A549 (cell line): ENCODE results near the gene PTTG2. TPM values are rescaled to one million over a fixed set of nuclear protein-coding genes. Genes with fewer than 3 reads are reported as not detected.
A peak's percentile ranks its signal among the peaks of the same experiment; 100 is the strongest.

ENCODE experiments used
- ATAC-seq, 2 experiments: fragments of 200-7000 bp in 1 of 2; fragments of >200 bp in 1 of 2; cut with Nextera tagmentation in 1 of 2; cut with Tn5 transposase in 1 of 2; 3 replicates each; pipeline versions ENCODE4 v1.8.0 to v1.9.1; 2018 to 2020; ENCODE audit warnings: mild to moderate bottlenecking in 1 of 2, moderate library complexity in 1 of 2
- CTCF ChIA-PET: fragments of 300-600 bp; sonication (Branson Sonifier 250); formaldehyde crosslinking; extraction: SDS; loops from one replicate; lab custom pipeline; 2021; ENCODE audit warnings: antibody characterized with exemption, inconsistent platforms; lab: Yijun Ruan, JAX
- POLR2A ChIA-PET: fragments of 350-600 bp; formaldehyde crosslinking; extraction: SDS; loops from one replicate; lab custom pipeline; 2021; ENCODE audit warnings: antibody characterized with exemption, inconsistent platforms; lab: Yijun Ruan, JAX
- DNase-seq, 2 experiments: peaks; one replicate each; pipeline versions ENCODE4 v3.0.0 to v3.0.0-alpha.2; 2011 to 2016; ENCODE audit warnings: low read depth in 1 of 2, low spot score in 1 of 2
- FAIRE-seq: peaks from 2 replicates; lab custom pipeline; 2011; peaks lifted over from hg19 to GRCh38; lab: Jason Lieb, UNC
- H3K27ac ChIP-seq, 2 experiments: fragments of >200 bp; sonication (Bioruptor Twin); formaldehyde crosslinking; 3 replicates each; pipeline ENCODE4 v1.5.1; 2016 to 2017
- H3K4me1 ChIP-seq: fragments of >200 bp; sonication (Bioruptor Twin); formaldehyde crosslinking; 3 replicates; pipeline ENCODE4 v1.6.1; 2016
- H3K4me2 ChIP-seq: fragments of >200 bp; sonication (Bioruptor Twin); formaldehyde crosslinking; 3 replicates; pipeline ENCODE4 v1.6.1; 2016
- H3K4me3 ChIP-seq: fragments of >200 bp; sonication (Bioruptor Twin); formaldehyde crosslinking; 3 replicates; pipeline ENCODE4 v1.5.1; 2016
- H3K9me3 ChIP-seq: fragments of >200 bp; sonication (Bioruptor Twin); formaldehyde crosslinking; 3 replicates; pipeline ENCODE4 v1.6.1; 2016
- ATOH8 ChIP-seq: fragments of 250-450 bp; sonication (Bioruptor Pico); IDR thresholded peaks from 2 replicates; pipeline ENCODE4 v1.5.0; 2020; ENCODE audit warnings: low read depth, mild to moderate bottlenecking, moderate library complexity
- CBX8 ChIP-seq: fragments of 200-600 bp; sonication (generic); IDR thresholded peaks from 2 replicates; pipeline ENCODE4 v1.6.1; 2016
- CHD2 ChIP-seq: fragments of 150-350 bp; IDR thresholded peaks from 2 replicates; pipeline ENCODE4 v1.6.1; 2014; ENCODE audit warnings: low read length; ENCODE audit not compliant: partially characterized antibody
- EHMT2 ChIP-seq: fragments of 200-600 bp; sonication (generic); IDR thresholded peaks from 2 replicates; pipeline ENCODE4 v1.6.1; 2016; ENCODE audit warnings: antibody characterized with exemption, low read depth, mild to moderate bottlenecking, moderate library complexity
- FOSB ChIP-seq: fragments of 250-450 bp; sonication (Bioruptor Pico); IDR thresholded peaks from 2 replicates; pipeline ENCODE4 v1.5.0; 2020; ENCODE audit warnings: mild to moderate bottlenecking, moderate library complexity
- FOSL2 ChIP-seq, 2 experiments: fragments of 450-650 bp in 1 of 2; fragments of >200 bp in 1 of 2; sonication (Bioruptor Twin) in 1 of 2; formaldehyde crosslinking; IDR thresholded peaks; 2 replicates each; pipeline versions ENCODE4 v1.5.0 to v1.6.1; 2016 to 2020; ENCODE audit warnings: mild to moderate bottlenecking in 1 of 2, moderate library complexity in 1 of 2
- GATA3 ChIP-seq: IDR thresholded peaks from 2 replicates; pipeline ENCODE4 v1.6.1; 2012; ENCODE audit warnings: borderline replicate concordance
- HOXA7 ChIP-seq: fragments of 250-450 bp; sonication (Bioruptor Pico); IDR thresholded peaks from 2 replicates; pipeline ENCODE4 v1.5.0; 2020; ENCODE audit warnings: mild to moderate bottlenecking, moderate library complexity
- JUNB ChIP-seq: fragments of >200 bp; sonication (Bioruptor Twin); formaldehyde crosslinking; IDR thresholded peaks from 2 replicates; pipeline ENCODE4 v1.6.1; 2016
- KDM1A ChIP-seq: fragments of 200-600 bp; sonication (generic); IDR thresholded peaks from 2 replicates; pipeline ENCODE4 v1.6.1; 2016; ENCODE audit warnings: low read depth, mild to moderate bottlenecking
- KDM5A ChIP-seq: fragments of 200-600 bp; sonication (generic); IDR thresholded peaks from 2 replicates; pipeline ENCODE4 v1.6.1; 2016; ENCODE audit warnings: antibody characterized with exemption, mild to moderate bottlenecking
- MAFK ChIP-seq: fragments of 450-650 bp; IDR thresholded peaks from 2 replicates; pipeline ENCODE4 v1.6.1; 2014; ENCODE audit not compliant: partially characterized antibody
- MAX ChIP-seq: IDR thresholded peaks from 2 replicates; pipeline ENCODE4 v1.6.1; 2012
- MYC ChIP-seq: IDR thresholded peaks from 2 replicates; pipeline ENCODE4 v1.6.1; 2012; ENCODE audit warnings: mild to moderate bottlenecking, inconsistent platforms, low read length, improper control_type of control experiment, borderline replicate concordance
- NFE2L2 ChIP-seq: fragments of 150-350 bp; conservative IDR thresholded peaks from 2 replicates; pipeline ENCODE4 v1.6.1; 2014; ENCODE audit warnings: low read length
- RARB ChIP-seq: fragments of 250-450 bp; sonication (Bioruptor Pico); IDR thresholded peaks from 2 replicates; pipeline ENCODE4 v1.8.0; 2021; ENCODE audit warnings: mild to moderate bottlenecking, moderate library complexity
- RCOR1 ChIP-seq: fragments of 150-350 bp; IDR thresholded peaks from 2 replicates; pipeline ENCODE4 v1.6.1; 2014; ENCODE audit warnings: antibody characterized with exemption, low read length, low read depth
- RFX5 ChIP-seq: fragments of 450-650 bp; IDR thresholded peaks from 2 replicates; pipeline ENCODE4 v1.7.1; 2014; ENCODE audit warnings: antibody characterized with exemption, mild to moderate bottlenecking, moderate library complexity
- SREBF2 ChIP-seq: fragments of 450-650 bp; IDR thresholded peaks from 2 replicates; pipeline ENCODE4 v1.6.1; 2014; ENCODE audit warnings: mild to moderate bottlenecking, moderate library complexity
- TFCP2L1 ChIP-seq: fragments of 250-450 bp; sonication (Bioruptor Pico); IDR thresholded peaks from 2 replicates; pipeline ENCODE4 v1.5.0; 2021; ENCODE audit warnings: mild to moderate bottlenecking
- TP53 ChIP-seq: fragments of 250-450 bp; sonication (Bioruptor Pico); IDR thresholded peaks from 2 replicates; pipeline ENCODE4 v1.5.0; 2021; ENCODE audit warnings: mild to moderate bottlenecking, moderate library complexity
- ZC3H11A ChIP-seq: fragments of 450-650 bp; IDR thresholded peaks from 2 replicates; pipeline ENCODE4 v1.6.1; 2014; ENCODE audit warnings: antibody characterized with exemption, mild to moderate bottlenecking
- ZNF302 ChIP-seq: fragments of 250-450 bp; sonication (Bioruptor Pico); IDR thresholded peaks from 2 replicates; pipeline ENCODE4 v1.9.0; 2021; ENCODE audit warnings: inconsistent platforms, mild to moderate bottlenecking, moderate library complexity
- WGBS: methylation state at CpG from one replicate; pipeline ENCODE4 v1.1.6; 2017; ENCODE audit errors: missing lambda C conversion rate; 5-methylcytosine and 5-hydroxymethylcytosine counted together
- polyA plus RNA-seq, 4 experiments: library from polyadenylated mRNA; depleted of rRNA in 3 of 4; stranded (reverse); fragments of >200 nt; fragmentation: RNase III in 1 of 4; extraction: RNeasy Plus Mini Kit Qiagen cat#74134 plus additional on column Dnase treatment in 1 of 4; gene quantifications; 2 replicates in 3 of 4; 3 replicates in 1 of 4; pipeline ENCODE4 v1.2.3, GENCODE V29; 2011 to 2017
- TF ChIP-seq, protein P1 (sequence below): fragments of 200-600 bp; sonication (generic); IDR thresholded peaks from 2 replicates; pipeline ENCODE4 v1.6.1; 2016; ENCODE audit warnings: antibody characterized with exemption, mild to moderate bottlenecking, moderate library complexity

Gene PTTG2
- polyA plus RNA-seq, 2 of the 4 experiments (the other 2 are of a cell fraction): not detected

GRCh38 chr4:37981844-37982720 is 21.9 kb downstream of the PTTG2 start:
- Histone ChIP-seq H3K4me2 (peak overlapping the region; percentile 25; the same call in 1 of the 3 replicates), H3K9me3 (no peaks in the 10 kb centered on the region), H3K4me3 (no peak overlapping the region), H3K27ac (no peak overlapping the region), H3K4me1 (peaks cover 10% of the 10 kb centered on the region; the same call in 2 of the 3 replicates)
- 53% methylated on average over 7 of the region's 7 CpGs for WGBS
- CTCF ChIA-PET: no interaction called here
- POLR2A ChIA-PET: no interaction called here
- TF ChIP-seq ZNF302 (CRISPR knock-in tag): no peak
- no peak for TF ChIP-seq ATOH8 (CRISPR knock-in tag)
- TF ChIP-seq HOXA7 (CRISPR knock-in tag): no peak
- TF ChIP-seq, protein P1, sequence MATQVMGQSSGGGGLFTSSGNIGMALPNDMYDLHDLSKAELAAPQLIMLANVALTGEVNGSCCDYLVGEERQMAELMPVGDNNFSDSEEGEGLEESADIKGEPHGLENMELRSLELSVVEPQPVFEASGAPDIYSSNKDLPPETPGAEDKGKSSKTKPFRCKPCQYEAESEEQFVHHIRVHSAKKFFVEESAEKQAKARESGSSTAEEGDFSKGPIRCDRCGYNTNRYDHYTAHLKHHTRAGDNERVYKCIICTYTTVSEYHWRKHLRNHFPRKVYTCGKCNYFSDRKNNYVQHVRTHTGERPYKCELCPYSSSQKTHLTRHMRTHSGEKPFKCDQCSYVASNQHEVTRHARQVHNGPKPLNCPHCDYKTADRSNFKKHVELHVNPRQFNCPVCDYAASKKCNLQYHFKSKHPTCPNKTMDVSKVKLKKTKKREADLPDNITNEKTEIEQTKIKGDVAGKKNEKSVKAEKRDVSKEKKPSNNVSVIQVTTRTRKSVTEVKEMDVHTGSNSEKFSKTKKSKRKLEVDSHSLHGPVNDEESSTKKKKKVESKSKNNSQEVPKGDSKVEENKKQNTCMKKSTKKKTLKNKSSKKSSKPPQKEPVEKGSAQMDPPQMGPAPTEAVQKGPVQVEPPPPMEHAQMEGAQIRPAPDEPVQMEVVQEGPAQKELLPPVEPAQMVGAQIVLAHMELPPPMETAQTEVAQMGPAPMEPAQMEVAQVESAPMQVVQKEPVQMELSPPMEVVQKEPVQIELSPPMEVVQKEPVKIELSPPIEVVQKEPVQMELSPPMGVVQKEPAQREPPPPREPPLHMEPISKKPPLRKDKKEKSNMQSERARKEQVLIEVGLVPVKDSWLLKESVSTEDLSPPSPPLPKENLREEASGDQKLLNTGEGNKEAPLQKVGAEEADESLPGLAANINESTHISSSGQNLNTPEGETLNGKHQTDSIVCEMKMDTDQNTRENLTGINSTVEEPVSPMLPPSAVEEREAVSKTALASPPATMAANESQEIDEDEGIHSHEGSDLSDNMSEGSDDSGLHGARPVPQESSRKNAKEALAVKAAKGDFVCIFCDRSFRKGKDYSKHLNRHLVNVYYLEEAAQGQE: no peak
- TF ChIP-seq RARB (CRISPR knock-in tag): no peak
- TF ChIP-seq TFCP2L1 (CRISPR knock-in tag): no peak
- TF ChIP-seq FOSL2 (IDR thresholded peaks at IDR 0.05): no peak
- TF ChIP-seq FOSL2 (CRISPR knock-in tag; IDR thresholded peaks at IDR 0.05): no peak
- TF ChIP-seq MAFK: no peak
- TF ChIP-seq KDM1A: no peak
- no peak for TF ChIP-seq RCOR1
- no peak for TF ChIP-seq KDM5A
- no peak for TF ChIP-seq ZC3H11A
- no peak for TF ChIP-seq TP53 (CRISPR knock-in tag)
- TF ChIP-seq SREBF2: no peak
- no peak for FAIRE-seq
- no peak for ATAC-seq
- DNase-seq: no peak

GRCh38 chr4:37982736-37983135 is 22.5 kb downstream of the PTTG2 start:
- no peaks in the 10 kb centered on the region for H3K9me3 ChIP-seq
- H3K4me2 ChIP-seq: no peak overlapping the region
- H3K27ac ChIP-seq: no peak overlapping the region
- ChIA-PET POLR2A (no interaction called here), CTCF (no interaction called here)
- H3K4me1 ChIP-seq: peaks cover 10% of the 10 kb centered on the region; the same call in 2 of the 3 replicates
- no peak overlapping the region for H3K4me3 ChIP-seq
- TF ChIP-seq RFX5: no peak
- no peak for TF ChIP-seq CBX8
- no peak for TF ChIP-seq TFCP2L1 (CRISPR knock-in tag)
- no peak for TF ChIP-seq JUNB
- no peak for TF ChIP-seq CHD2
- no peak for TF ChIP-seq MAX
- TF ChIP-seq ZC3H11A: no peak
- no peak for TF ChIP-seq NFE2L2
- TF ChIP-seq EHMT2: no peak
- TF ChIP-seq MAFK: no peak
- TF ChIP-seq MYC: no peak
- TF ChIP-seq TP53 (CRISPR knock-in tag): no peak
- TF ChIP-seq FOSB (CRISPR knock-in tag): no peak
- TF ChIP-seq KDM5A: no peak
- TF ChIP-seq GATA3: no peak
- ATAC-seq (no peak), DNase-seq (no peak), FAIRE-seq (no peak)
- WGBS: 87% methylated on average over 5 of the region's 5 CpGs
